NCI-H345 (cell line): Measurements from ENCODE around the gene RGS12.
"Not testable (repeated sequence)": the region's sequence is repeated elsewhere in the genome, so short reads cannot be mapped to it uniquely, and the experiment has no call there.

ENCODE experiments used
- DNase-seq: peaks from one replicate; lab custom pipeline; 2025; lab: John Stamatoyannopoulos, UW

The RGS12 gene

GRCh38 chr4:3299122-3299975 lies 6.5 kb downstream of the RGS12 start:
- no peak for DNase-seq

GRCh38 chr4:3299976-3300671 lies 7.3 kb downstream of the RGS12 start:
- DNase-seq, result no peak

DNA sequence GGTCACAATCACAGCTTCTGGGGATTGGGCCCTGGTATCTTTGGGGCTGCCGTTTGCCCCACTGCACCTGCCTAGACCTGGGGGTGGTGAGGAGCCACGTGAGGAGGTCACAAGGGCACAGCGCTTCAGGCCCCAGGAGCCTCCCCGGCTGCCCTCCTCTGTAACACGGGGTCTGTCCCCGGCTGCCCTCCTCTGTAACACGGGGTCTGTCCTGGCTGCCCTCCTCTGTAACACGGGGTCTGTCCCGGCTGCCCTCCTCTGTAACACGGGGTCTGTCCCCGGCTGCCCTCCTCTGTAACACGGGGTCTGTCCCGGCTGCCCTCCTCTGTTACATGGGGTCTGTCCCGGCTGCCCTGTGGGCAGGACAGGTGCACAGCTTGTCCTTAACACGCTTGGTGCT lies 8.1 kb downstream of the RGS12 start:
- DNase-seq, result not testable (repeated sequence)

DNA sequence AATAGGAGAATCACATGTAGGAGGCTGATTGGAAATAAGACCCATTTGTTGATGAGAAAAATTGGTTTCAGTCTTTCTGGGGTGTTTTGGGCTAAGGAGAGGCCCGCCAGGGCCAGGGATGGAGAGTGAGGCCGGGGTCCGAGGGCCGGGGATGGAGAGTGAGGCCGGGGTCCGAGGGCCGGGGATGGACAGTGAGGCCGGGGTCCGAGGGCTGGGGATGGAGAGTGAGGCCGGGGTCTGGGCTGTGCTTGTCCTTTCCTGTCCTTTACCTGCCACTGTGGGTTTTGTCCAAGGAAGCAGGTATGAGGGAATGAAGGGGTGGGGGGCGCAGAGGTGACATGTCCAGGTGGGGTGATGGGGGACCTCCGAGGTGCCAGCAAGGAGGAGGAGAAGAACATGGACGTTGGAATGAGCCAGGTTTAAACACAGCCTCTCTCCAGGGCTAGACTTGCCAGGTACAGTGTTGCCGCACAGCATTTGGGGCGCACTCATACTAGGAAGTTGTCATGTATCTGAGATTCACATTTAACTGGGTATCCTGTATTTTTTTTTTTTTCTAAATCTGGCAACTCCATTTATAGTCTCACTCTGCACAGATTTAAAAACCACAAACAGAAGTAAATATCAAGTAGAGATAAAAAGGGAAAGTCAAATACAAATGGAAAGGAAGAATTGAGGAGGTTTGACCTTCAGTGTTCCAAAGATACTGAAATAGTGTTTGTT lies 8.8 kb downstream of the RGS12 start:
- DNase-seq, result no peak

DNA sequence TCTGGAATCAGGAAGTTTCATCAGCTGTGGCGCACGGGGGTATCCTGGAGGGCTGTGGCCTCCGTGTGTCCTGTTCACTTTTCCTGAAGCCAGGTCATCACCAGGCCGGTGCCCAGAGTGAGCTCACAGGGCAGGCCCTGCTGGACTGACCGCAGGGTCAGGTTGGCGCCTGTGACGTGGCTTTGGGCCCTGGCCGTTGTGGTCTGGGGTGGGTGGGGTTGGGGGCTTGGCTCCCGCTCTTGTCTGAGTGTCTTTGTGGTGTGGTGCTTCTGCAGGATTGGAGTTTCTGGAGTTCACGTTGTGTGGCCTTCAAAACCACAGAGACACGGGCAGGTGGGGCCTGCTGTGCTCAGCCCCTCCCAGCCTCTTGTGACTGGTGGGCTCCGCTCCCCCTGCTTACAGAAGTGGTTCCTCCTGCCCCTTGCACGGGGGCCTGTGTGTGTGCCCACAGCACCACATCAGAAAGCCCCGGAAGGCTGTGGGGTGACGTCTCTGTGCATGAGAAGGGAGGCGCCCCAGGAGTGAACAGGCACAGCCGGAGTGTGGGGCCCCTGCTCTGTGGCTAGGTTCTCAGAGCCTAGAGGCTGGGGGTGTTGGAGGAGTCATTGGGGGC lies 9.5 kb downstream of the RGS12 start:
- DNase-seq, result no peak

- no peak for DNase-seq
Measured at GRCh38 chr4:3302786-3303564, 10.2 kb downstream of the RGS12 start.

DNA sequence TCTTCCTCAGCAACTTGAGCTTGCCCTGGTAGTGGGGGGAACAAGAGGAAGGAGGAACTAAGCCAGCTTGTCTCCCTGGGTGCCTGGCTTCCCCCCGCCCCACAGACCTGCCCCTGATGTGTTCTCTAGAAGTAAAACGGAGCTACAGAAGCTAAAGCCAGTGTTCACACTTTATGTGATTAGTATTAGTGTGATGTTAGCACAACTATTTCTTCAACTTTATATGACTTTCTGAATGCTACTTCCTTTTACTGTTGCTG lies 10.7 kb downstream of the RGS12 start:
- DNase-seq, result no peak

GRCh38 chr4:3303923-3304710 lies 11.3 kb downstream of the RGS12 start:
- DNase-seq, result no peak

DNA sequence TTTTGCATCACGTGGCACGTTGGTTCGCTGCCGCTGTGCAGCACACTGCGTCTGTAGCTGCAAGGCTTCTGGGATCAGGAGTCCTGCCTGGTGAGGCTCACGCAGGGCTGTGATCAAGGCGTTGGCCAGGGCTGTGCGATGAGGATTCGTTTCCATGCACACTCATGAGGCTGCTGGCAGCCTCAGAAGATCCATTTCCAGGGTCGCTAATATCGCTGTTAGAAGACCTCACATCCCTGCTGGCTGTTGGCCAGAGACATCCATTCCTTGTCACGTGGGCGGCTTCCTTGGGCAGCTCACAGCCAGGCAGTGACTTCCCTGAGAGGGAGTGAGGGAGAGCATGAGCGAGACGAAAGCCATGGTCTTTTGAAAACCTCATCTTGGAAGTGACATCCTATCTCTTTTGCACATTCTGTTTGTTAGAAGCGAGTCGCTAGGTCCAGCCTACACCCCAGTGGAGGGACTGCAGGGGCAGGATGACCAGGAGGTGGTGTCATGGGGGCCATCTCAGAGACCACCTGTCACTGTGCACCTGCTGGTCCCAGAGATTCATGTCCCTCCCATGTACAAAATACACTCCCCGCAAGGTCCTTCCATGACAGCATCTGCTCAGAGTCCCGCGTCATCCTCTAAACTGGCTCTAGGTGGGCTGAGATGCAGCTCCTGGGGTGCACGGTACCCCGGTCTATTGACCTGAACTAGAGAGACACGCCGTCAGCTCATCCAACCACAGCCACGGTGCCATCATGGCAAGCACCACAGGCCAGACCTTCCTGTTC lies 12.2 kb downstream of the RGS12 start:
- DNase-seq, result no peak

GRCh38 chr4:3305610-3306371 lies 13.0 kb downstream of the RGS12 start:
- no peak for DNase-seq

GRCh38 chr4:3306450-3306849 lies 13.6 kb downstream of the RGS12 start:
- no peak for DNase-seq

GRCh38 chr4:3307060-3307459 lies 14.2 kb downstream of the RGS12 start:
- no peak for DNase-seq

DNA sequence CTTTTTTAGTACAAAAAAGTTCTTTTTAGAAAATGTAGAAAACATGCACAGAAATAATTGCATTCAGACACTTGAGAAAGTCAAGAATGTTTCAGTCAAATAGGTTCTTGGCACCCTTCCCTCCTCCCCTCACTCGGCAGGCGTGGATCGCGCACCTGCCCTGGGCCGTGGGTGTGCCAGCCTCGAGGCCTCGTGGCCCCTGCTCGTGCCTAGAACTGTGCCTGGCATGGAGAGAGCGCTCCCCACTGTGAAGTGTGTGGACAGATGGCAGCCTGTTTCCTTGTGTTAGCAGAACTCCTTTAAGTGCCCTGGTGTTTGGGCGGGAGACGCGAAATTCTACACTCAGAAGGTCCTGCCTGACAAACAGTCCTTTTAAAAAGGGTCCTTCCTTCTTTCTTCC lies 14.7 kb downstream of the RGS12 start:
- no peak for DNase-seq

GRCh38 chr4:3307891-3308575 lies 15.2 kb downstream of the RGS12 start:
- DNase-seq, result no peak

DNA sequence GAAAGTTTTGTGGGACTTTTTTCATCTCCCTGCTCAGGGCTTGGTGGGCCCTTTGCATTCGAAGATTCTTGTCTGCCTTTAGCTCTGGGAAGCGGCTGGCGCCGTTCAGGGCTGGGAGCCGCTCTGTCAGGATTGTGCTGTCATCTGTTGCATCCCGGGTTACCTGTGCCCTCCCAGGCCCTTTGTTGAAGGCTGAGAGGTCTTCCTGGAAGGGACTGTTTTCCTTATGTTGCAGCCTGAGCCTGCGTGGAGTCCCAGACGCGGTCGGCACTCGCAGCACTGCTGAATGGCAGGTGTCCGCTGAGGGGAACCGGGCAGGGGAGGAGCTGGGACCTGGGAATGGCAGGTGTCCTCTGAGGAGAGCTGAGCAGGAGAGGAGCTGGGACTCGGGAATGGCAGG lies 15.9 kb downstream of the RGS12 start:
- peak; percentile 53 for DNase-seq

DNA sequence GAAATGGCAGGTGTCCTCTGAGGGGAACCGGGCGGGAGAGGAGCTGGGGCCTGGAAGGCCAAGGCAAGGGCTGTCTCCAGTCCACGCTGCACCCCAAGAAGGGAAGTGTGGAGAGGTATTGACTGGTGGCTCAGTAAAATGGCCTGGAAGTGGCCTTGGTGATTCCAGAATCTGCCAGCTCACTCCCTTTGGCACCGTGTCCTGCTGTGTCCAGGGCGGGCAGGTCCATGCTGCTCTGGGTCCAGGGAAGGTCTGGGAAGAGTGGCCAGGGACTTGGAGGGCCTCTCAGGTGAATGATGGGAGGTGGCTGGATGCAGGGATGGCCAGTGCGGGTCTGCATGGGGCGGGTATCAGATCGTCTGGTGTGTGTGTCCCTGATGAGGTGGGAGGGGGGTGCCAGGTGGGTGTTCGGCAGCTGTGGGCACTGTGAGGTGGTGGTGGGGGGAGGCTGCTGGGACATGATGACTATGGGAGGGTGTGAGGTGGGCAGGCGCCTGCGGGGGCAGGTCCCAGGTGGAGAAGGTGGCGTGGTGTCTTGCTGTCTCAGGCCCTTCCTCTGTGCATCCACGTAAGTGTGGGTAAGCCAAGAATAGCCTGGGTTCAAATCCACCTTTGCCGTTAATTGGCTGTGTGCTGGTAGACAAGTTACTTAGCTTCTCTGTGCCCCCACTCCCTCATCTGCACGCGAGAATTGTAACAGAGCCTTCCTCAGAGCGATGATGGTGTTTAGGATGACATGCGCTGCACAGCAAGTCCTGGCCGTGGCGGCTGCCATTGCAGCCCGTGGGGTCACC lies 17.7 kb downstream of the RGS12 start:
- no peak for DNase-seq

- no peak for DNase-seq
Measured at GRCh38 chr4:3311095-3311372, 18.2 kb downstream of the RGS12 start.

DNA sequence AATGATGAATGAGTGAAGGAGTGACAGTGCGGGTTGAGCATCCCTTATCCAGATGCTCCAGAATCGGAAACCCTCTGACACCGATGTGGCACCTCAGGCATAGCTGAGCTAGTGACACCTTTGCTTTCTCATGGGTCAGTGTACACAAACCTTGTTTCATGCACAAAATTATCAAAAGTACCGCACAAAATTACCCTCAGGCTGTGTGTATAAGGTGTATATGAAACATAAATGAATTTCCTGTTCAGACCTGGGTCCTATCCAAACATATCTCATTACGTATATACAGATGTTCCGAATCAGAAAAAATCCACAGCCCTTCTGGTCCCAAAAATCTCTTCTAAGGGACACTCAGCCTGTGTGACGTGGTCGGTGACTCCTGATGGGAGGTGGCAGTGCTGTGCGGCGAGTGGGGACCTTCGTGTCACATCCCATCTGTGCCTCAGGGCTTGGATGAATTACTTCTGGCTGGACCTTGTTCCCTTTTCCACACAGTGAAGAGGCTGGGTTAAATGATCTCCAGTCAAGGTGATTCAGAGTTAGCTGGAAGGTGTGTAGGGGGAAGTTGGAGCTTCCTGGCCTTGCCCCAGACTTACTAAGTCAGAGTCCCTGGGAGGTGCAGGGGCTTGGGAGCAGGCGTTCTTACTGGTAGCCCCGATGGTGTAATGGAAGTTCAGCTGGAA lies 18.8 kb downstream of the RGS12 start:
- DNase-seq, result no peak
